DOHH2 (cell line): ENCODE data around the gene RASAL2.

Experiments used
- H3F3A ChIP-seq: fragments of 200-600 bp; sonication (generic), shearing (Covaris generic); 2 replicates; pipeline ENCODE4 v1.6.0; 2016; ENCODE audit warnings: antibody characterized with exemption, mild to moderate bottlenecking; ENCODE audit not compliant: control insufficient read depth, insufficient read depth
- H3K27ac ChIP-seq: fragments of 200-600 bp; sonication (generic); 2 replicates; pipeline ENCODE4 v1.5.1; 2014; ENCODE audit warnings: low read depth, mild to moderate bottlenecking, low read length, moderate library complexity
- H3K27me3 ChIP-seq: fragments of 200-600 bp; sonication (generic); 2 replicates; pipeline ENCODE4 v1.6.1; 2014; ENCODE audit warnings: mild to moderate bottlenecking, low read length, mixed read lengths; ENCODE audit not compliant: control insufficient read depth
- H3K36me3 ChIP-seq: fragments of 200-600 bp; sonication (generic); 2 replicates; pipeline ENCODE4 v1.6.1; 2014; ENCODE audit warnings: mild to moderate bottlenecking, low read length, moderate library complexity, mixed read lengths; ENCODE audit not compliant: control insufficient read depth
- H3K4me1 ChIP-seq: fragments of 200-600 bp; sonication (generic); 2 replicates; pipeline ENCODE4 v1.6.1; 2014; ENCODE audit warnings: mild to moderate bottlenecking, low read length, mixed read lengths; ENCODE audit not compliant: control insufficient read depth
- H3K4me2 ChIP-seq: fragments of 200-600 bp; sonication (generic); 2 replicates; pipeline ENCODE4 v1.6.0; 2014; ENCODE audit warnings: mild to moderate bottlenecking, low read length, moderate library complexity
- H3K4me3 ChIP-seq: fragments of 200-600 bp; sonication (generic); 2 replicates; pipeline ENCODE4 v1.5.1; 2014; ENCODE audit warnings: mild to moderate bottlenecking, low read length, mixed read lengths
- H3K79me2 ChIP-seq: fragments of 200-600 bp; sonication (generic); 2 replicates; pipeline ENCODE4 v1.6.1; 2014; ENCODE audit warnings: mild to moderate bottlenecking, low read length, mixed read lengths; ENCODE audit not compliant: control insufficient read depth
- H3K9me2 ChIP-seq: fragments of 200-600 bp; sonication (generic); replicated peaks from 2 replicates; pipeline ENCODE4 v1.6.1; 2014; ENCODE audit warnings: mild to moderate bottlenecking, low read length, mixed read lengths; ENCODE audit not compliant: control insufficient read depth
- H3K9me3 ChIP-seq: fragments of 200-600 bp; sonication (generic); 2 replicates; pipeline ENCODE4 v1.6.1; 2014; ENCODE audit warnings: antibody characterized with exemption, low read length, mixed read lengths; ENCODE audit not compliant: control insufficient read depth, insufficient read depth
- H4K20me1 ChIP-seq: fragments of 200-600 bp; sonication (generic); 2 replicates; pipeline ENCODE4 v1.6.0; 2014; ENCODE audit warnings: low read depth, mild to moderate bottlenecking, antibody characterized with exemption, low read length, moderate library complexity; ENCODE audit not compliant: control insufficient read depth, insufficient read depth
- CTCF ChIP-seq: fragments of 200-600 bp; sonication (generic); IDR thresholded peaks from one replicate; pipeline ENCODE4 v1.5.1; 2014; ENCODE audit warnings: antibody characterized with exemption, mild to moderate bottlenecking, low read depth, low read length; ENCODE audit not compliant: poor library complexity, severe bottlenecking
- EZH2phosphoT487 ChIP-seq: fragments of 200-600 bp; sonication (generic); IDR thresholded peaks from 2 replicates; pipeline ENCODE4 v1.6.1; 2017; ENCODE audit warnings: borderline replicate concordance, mild to moderate bottlenecking, antibody characterized with exemption, low read length, moderate library complexity, mixed read lengths

RASAL2 gene

GRCh38 chr1:178277793-178278530 is 184.1 kb downstream of the RASAL2 start:
- Histone ChIP-seq H3K27me3 (no peaks in the 10 kb centered on the region; the same call in 1 of the 2 replicates), H3K9me2 (no peaks in the 10 kb centered on the region), H3K4me2 (no peak overlapping the region), H3K27ac (no peak overlapping the region), H3K4me1 (no peaks in the 10 kb centered on the region), H3K9me3 (no peaks in the 10 kb centered on the region), H3F3A (no peaks in the 10 kb centered on the region), H3K4me3 (no peak overlapping the region), H4K20me1 (no peaks in the 10 kb centered on the region), H3K79me2 (no peaks in the 10 kb centered on the region), H3K36me3 (no peaks in the 10 kb centered on the region)
- TF ChIP-seq EZH2phosphoT487 (no peak), CTCF (no peak)

GRCh38 chr1:178278916-178279686 is 185.2 kb downstream of the RASAL2 start:
- no peaks in the 10 kb centered on the region for H3K79me2 ChIP-seq
- no peaks in the 10 kb centered on the region for H3F3A ChIP-seq
- no peak overlapping the region for H3K27ac ChIP-seq
- H3K9me3 ChIP-seq: no peaks in the 10 kb centered on the region
- H4K20me1 ChIP-seq: no peaks in the 10 kb centered on the region
- TF ChIP-seq CTCF (no peak), EZH2phosphoT487 (no peak)
- H3K27me3 ChIP-seq: no peaks in the 10 kb centered on the region
- no peak overlapping the region for H3K4me3 ChIP-seq
- H3K36me3 ChIP-seq: no peaks in the 10 kb centered on the region
- H3K4me1 ChIP-seq: no peaks in the 10 kb centered on the region
- no peak overlapping the region for H3K4me2 ChIP-seq
- no peaks in the 10 kb centered on the region for H3K9me2 ChIP-seq

- Histone ChIP-seq H3K79me2 (no peaks in the 10 kb centered on the region), H3K27me3 (no peaks in the 10 kb centered on the region), H3K36me3 (no peaks in the 10 kb centered on the region), H3K27ac (no peak overlapping the region), H3K9me3 (no peaks in the 10 kb centered on the region), H3F3A (no peaks in the 10 kb centered on the region), H3K4me2 (no peak overlapping the region), H3K4me1 (no peaks in the 10 kb centered on the region), H3K9me2 (no peaks in the 10 kb centered on the region), H4K20me1 (no peaks in the 10 kb centered on the region), H3K4me3 (no peak overlapping the region)
- TF ChIP-seq EZH2phosphoT487 (no peak), CTCF (no peak)
These were observed 189.1 kb downstream of the RASAL2 start for GRCh38 chr1:178282949-178283367.
